ENCODE results near the gene LDLRAD4.

DNA sequence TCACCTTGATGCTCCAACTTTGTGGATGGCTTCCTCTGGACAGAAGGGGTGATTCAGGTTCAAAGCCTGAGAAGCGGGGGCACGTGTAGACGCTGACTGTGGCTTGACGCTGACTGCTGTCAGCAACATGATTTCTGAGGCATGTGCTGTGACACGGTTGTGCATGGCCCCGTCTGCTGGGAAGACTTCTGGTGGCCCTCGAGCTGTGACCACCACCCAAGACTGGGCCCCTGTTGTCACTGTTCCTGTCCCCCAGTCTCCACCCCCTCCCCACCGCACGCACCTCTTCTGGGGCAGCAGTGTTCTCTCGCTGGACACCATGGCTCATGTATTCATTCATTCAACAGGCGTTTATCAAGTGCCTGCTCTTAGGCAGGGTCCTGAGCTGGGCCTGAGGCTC is 262.8 kb downstream of the LDLRAD4 start:
- TF ChIP-seq, protein P1, sequence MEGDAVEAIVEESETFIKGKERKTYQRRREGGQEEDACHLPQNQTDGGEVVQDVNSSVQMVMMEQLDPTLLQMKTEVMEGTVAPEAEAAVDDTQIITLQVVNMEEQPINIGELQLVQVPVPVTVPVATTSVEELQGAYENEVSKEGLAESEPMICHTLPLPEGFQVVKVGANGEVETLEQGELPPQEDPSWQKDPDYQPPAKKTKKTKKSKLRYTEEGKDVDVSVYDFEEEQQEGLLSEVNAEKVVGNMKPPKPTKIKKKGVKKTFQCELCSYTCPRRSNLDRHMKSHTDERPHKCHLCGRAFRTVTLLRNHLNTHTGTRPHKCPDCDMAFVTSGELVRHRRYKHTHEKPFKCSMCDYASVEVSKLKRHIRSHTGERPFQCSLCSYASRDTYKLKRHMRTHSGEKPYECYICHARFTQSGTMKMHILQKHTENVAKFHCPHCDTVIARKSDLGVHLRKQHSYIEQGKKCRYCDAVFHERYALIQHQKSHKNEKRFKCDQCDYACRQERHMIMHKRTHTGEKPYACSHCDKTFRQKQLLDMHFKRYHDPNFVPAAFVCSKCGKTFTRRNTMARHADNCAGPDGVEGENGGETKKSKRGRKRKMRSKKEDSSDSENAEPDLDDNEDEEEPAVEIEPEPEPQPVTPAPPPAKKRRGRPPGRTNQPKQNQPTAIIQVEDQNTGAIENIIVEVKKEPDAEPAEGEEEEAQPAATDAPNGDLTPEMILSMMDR (IDR thresholded peaks at IDR 0.05): no peak
- no peak for TF ChIP-seq POLR2AphosphoS5 (IDR thresholded peaks at IDR 0.05)

Measured in upper lobe of left lung (tissue), 4 donors.